HG02973 (cell line): Measurements from ENCODE around the gene RABAC1.
A peak's percentile ranks its signal among the peaks of the same experiment; 100 is the strongest.
"Not testable (repeated sequence)": the region's sequence is repeated elsewhere in the genome, so short reads cannot be mapped to it uniquely, and the experiment has no call there.

Experiments
- ATAC-seq: cut with Tn5 transposase; IDR thresholded peaks from one replicate; pipeline ENCODE4 v1.9.1; 2021; ENCODE audit warnings: moderate library complexity; ENCODE audit not compliant: unreplicated experiment

RABAC1 gene

DNA sequence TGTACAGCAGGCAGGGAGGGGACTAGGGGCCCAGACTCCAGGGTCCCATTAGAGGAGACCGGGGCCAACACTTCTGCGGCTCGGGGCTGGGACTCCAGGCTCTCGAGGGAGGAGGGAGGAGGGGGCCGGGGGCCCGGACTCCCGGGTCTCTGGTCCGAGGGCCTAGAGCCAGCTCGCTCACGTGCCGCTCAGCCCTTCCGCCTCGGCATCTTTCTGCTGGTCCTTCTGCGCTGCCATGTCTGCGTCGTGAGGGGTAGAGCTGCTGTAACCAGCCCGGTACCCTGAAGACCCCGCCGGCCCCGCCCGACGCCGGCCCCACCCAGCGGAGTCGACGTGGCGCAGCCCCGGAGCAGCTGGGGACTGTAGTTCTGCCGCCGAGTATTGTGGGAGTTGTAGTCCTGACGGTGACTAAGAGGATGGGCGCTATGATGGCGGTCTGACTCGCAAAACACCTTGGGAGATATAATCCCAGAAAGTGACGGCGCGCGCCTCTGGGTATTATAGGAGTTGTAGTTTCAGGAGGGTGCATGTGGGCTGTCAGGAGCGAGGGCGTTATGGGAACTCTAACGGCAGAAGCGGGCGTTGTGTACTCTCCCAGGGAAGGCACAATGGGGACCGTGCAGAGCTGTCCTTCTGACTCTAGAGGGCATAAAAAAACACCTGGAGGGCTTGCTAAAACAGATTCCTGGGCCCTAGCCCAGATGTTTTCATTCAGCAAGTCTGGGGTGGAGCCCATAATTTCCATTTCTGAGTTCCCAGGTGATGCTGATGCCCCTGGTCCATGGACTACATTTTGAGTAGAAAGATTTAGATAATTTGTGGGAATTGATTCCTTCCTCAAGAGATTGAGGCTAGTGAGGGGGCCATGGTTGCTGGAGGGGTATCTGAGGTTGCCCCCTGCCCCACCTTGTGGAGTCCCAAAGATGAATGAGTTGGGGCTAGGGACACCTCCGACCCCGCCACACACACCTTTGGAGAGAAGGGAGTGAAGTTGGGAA is at the start of gene RABAC1:
RABAC1 (minus strand) TSS at position 266 of the 998 bp plus-strand sequence; CDS start at position 237, 29 bp downstream.
- peak; percentile 76 for ATAC-seq

- no peak for ATAC-seq
These were observed 47.4 kb upstream of the RABAC1 start for GRCh38 chr19:42006569-42006968.

DNA sequence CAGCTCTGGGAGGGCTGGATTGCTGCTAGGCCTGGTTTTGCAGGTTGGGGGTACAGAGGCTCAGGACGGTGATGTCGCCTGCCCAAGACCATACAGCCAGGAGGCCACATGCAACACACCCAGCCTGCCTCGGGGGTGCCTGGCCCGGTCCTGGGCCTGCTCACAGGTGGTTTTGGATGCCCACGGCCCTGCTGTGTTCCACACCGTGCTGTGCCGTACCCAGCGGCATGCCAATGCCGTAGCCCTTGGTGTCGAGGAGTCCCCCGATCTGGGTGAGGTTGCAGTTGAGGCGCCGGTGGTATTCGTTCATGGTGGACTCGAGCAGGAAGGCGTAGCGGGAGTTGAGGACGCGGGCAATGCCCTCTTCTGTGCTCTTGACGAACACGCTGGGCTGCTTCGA is 46.4 kb upstream of the RABAC1 start:
- ATAC-seq, result no peak

- ATAC-seq, result no peak
These were observed 44.6 kb upstream of the RABAC1 start for GRCh38 chr19:42003506-42004294.

- ATAC-seq, result no peak
These were observed 40.7 kb upstream of the RABAC1 start for GRCh38 chr19:41999878-42000208.

GRCh38 chr19:41999071-41999877 is 40.2 kb upstream of the RABAC1 start:
- ATAC-seq, result no peak

DNA sequence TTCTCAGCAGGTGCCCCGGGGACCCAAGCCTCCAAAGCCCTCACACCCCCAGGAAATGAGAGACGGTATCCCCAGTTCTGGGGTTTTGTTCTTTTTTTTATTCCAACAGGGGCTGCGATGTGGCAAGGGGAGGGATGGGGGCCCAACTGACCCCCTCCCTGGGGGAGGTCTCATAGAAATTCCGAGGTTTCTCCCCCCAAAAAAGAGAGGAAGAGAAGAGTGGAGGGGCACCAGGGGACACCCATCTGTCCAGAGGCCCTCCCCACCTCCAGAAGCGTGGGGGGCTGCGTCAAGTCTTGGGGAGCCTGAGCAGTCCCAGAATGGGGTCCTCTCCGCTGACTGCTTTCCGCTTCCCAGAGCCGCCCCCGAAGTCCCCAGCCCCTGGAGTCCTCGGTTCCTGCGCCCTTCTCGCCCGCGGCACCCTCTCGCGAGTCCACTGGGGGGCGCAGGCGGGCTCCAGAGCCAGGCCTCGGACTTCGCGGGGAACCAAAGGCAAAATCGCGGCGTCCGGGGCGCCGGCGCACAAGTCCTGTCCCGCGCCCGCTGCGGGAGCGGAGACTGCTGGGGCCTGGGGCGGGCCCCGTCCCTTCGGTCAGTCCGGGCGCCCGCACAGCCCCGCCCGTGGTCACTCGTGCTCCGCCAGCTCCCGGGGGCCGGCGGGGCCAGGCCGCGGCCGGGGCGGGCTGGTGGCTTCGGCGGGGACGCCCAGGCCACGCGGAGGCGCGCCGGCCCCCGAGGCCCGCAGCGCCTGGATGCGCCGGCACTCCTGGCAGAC is 39.3 kb upstream of the RABAC1 start:
- ATAC-seq, result no peak

DNA sequence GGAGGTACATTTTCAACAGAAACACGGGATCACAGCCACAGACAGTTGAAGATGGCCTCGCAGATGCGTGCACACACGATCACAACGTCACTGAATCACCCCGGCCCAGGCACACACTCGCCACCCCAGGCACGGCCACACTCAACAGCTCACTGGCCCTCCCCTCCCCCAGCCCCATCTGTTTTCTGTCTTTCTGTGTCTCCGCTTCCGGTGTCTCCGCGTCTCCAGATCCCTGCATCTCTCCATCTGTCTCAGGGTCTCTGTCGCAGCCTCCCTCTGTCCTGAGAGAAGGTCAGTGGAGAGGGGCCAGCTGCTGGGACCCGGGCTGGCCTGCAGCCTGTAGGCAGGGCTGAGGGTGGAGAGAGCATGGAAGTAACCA is 38.7 kb upstream of the RABAC1 start:
- no peak for ATAC-seq

DNA sequence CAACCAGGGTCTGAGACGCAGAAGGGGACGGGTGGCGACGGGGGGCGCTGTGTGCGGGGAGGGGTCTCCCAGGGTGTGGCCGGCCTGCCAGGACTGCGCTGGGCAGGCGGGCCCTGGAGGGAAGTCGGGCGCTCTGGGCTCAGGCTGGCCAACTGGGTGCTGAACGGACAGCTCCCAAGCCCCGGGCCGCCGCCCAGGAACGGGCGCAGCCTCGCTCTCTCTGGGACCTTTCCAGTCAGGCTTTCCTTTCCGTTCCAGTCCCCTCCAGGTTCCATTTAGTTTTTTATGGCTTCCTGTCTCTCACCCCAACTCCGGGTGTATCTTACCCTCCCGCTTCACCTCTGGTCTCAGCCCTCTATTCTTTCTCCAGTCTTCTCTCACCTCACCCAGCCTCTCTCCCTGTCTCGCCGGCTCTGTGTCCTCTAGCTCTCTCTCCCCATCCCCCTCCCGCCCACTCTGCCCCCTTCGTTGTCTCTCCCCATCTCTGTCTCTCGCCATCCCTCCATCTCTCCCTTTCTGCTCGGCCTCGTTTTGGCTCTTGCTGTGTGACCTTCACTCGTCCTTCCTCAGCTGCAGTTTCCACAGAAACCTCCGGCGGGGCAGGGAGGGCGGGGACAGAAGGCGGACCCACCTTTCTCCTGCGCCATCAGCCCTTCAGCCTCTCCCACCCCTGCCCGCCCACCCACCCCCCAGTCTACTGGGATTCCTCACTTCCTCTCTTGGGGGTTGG is 38.2 kb upstream of the RABAC1 start:
- ATAC-seq, result no peak

DNA sequence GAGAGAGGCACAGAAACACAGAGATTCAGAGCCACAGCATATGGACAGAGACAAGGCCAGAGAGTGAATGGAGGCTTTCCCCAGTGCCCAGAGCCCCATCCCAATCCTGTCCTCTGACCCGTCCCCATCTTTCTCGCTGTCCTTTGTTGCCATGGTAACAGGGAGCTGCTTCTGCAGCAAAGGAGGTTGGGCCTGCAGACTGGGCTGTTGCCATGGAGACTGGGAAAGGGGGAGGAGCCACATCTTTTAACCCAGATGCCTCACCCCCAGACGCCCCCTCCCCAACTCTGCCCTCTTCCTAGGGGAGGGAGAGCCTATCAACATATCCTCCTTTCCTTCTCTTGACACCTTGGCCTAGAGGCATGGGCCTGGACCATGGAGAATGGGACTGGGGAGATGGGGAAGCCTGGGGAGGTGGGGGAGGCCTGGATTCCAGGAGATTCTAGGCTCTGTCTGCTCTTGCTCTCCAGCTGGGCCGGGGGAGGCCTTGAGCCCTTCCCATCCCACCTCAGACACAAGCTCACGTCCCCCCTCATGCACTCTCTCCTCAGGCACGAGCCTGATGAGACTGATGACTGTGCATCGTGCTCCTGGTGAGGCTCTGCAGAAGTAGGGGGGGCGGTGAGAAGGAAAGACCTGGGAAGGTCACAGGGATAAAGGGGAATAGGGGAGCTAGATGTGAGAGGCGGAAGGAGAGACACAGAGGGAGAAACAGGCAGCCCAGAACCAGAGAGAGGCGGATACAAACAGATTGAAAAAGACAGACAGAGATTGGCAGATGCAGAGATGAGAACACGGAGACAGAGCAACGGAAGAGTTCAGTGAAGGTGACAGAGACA is 37.1 kb upstream of the RABAC1 start:
- ATAC-seq, result no peak

DNA sequence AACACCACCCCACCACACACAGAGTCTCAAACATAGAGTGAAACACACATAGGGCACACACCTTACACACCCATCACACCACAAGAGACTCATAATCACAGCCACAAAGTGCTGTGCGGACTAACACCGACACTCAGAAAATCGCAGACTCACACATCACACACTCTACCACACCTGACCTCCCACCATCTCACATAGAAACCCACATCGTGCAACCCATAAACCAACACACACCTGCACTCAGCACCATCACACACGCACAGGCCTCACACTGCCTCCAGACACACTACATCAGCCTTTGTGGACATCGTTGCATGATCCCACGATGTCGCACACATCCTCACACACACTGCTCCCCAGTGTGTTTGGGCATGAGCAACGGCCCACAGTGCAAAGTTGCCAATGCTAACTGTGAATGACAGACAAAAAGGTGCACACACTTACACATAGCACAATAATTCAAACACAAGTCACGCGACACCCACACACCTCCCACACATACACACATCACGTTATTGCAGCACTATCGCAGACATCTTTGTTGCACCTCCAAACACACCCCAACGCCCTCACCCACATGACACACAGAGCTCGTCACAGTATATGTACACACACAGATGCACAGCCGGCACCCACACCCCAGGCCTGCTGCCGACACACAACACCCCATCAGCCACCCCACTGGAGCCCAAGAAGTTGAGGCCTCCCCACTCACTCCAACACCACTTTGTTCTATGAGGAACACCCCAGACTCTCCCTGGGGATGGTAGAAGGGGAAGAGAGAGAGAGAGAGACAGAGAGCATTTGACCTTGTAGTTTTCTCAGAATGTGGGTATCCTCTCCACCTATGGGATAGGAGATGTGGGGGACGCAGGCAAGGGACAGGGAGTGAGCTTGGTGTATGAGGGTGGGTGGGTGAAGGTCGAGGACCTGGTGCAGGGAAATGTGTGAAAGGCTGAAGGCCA is 36.2 kb upstream of the RABAC1 start:
- no peak for ATAC-seq

DNA sequence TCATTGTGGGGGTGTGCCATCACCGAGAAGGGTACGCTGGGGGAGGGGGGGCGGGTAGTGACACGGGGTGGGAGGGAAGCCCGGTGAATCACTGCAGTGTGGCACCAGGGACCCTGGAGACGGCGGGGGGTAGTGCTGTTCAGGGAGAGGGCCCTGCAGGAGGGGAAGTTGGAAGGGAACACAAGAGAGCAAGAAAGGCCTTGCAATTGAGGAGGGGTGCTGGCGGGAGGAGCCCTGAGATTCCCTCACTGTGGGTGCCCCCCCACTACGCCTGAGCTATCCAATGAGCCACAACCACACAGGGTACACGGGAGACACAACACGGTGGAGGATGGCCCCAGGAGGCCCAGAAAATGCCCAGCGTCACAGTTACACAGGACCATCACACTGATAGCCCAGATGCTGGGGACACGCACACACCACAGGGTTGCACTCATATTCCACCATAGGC is 35.4 kb upstream of the RABAC1 start:
- ATAC-seq, result no peak

DNA sequence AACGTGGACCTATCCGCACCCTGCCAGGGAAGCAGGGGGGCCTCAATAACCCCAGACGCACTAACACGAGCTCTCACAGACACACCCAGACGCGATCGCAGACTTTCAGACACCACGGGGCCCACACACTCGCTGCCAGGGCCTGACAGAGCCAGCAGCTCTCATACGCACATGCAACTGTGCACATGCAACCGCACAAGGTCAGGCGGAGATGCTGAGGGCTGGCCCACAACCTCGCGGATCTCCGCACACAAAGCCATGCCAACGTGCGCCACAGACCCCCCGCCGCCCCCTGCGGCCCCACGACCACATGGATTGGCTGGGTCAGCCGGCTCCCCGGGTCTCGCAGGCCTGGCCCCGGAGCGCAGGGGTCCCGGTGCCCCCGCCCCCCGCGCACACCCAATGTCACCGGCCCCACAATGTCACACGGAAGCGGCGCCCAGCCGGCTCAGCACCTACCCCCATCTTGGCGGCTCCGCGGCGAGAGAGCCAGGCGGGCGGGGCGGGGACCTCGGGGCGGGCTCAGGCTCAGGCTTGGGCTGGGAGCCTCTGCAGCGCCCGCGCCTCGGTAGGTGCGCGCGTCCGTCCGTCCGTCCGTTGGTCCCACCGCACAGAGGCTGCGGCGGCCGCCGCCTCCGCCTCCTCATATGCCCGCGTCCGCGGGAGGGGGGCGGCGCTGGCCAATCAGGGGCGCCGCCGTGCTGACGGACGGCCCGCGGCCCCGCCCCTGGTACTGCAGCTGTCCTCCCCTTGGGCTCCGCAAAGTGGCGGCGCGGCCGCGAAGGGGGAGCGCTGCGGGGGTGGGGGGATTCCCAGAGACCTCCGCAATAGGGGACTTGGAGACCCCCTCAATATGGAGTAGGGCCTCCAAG is 34.7 kb upstream of the RABAC1 start, which contains the start of gene ATP1A3:
ATP1A3 (minus strand) TSS at position 619 of the 872 bp plus-strand sequence; CDS start at position 465, 154 bp downstream.
- ATAC-seq, result no peak

DNA sequence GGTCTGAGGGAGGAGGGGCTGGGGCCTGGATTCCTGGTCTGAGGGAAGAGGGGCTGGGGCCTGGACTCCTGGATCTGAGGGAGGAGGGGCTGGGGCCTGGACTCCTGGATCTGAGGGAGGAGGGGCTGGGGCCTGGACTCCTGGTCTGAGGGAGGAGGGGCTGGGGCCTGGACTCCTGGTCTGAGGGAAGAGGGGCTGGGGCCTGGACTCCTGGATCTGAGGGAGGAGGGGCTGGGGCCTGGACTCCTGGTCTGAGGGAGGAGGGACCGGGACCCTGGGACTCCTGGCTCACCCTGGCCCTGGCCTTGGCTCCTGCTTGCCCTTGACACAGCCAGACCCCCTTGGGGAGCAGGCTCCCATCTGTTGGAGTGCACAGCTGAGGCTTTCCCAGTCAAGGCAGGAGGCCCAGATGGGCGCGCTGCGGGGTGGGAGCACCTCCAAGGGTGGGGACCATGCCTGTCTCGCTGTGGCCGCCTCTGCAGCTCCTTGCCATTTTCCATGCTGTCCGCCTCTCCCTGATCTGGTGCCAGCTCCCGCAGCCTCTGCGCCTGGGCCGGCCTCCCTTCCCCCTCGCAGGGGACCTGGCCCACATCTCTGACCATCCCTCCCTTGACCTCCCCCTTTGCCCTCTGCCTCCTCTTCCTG is 32.9 kb upstream of the RABAC1 start:
- not testable (repeated sequence) for ATAC-seq

GRCh38 chr19:41991025-41991424 is 31.9 kb upstream of the RABAC1 start:
- no peak for ATAC-seq

GRCh38 chr19:41990615-41991014 is 31.5 kb upstream of the RABAC1 start:
- ATAC-seq, result no peak
